Hepatocyte (in vitro differentiated cells): ENCODE data around the gene PCDH10. TPM values are rescaled to one million over a fixed set of nuclear protein-coding genes. Genes with fewer than 3 reads are reported as not detected.

Experiments used
- DNase-seq: peaks from one replicate; pipeline ENCODE4 v3.0.0-alpha.2; 2016; ENCODE audit warnings: low spot score
- H2AFZ ChIP-seq: fragments of 200-600 bp; sonication (generic); 2 replicates; pipeline ENCODE4 v1.6.0; 2016; ENCODE audit warnings: antibody characterized with exemption, mild to moderate bottlenecking
- H3K27ac ChIP-seq: fragments of 200-600 bp; sonication (generic); 2 replicates; pipeline ENCODE4 v1.5.1; 2016; ENCODE audit warnings: mild to moderate bottlenecking
- H3K27me3 ChIP-seq: fragments of 200-600 bp; sonication (generic); 2 replicates; pipeline ENCODE4 v1.6.1; 2016
- H3K36me3 ChIP-seq: fragments of 200-600 bp; sonication (generic); replicated peaks from 2 replicates; pipeline ENCODE4 v1.5.1; 2016; ENCODE audit warnings: low read depth; ENCODE audit not compliant: insufficient read depth
- H3K4me1 ChIP-seq: fragments of 200-600 bp; sonication (generic); 2 replicates; pipeline ENCODE4 v1.5.1; 2016; ENCODE audit warnings: mild to moderate bottlenecking, moderate library complexity; ENCODE audit not compliant: insufficient read depth
- H3K4me2 ChIP-seq: fragments of 200-600 bp; sonication (generic); 2 replicates; pipeline ENCODE4 v1.6.0; 2016
- H3K4me3 ChIP-seq: fragments of 200-600 bp; sonication (generic); 2 replicates; pipeline ENCODE4 v1.5.1; 2016; ENCODE audit warnings: mild to moderate bottlenecking
- H3K79me2 ChIP-seq: fragments of 200-600 bp; sonication (generic); 2 replicates; pipeline ENCODE4 v1.6.0; 2017; ENCODE audit warnings: mild to moderate bottlenecking
- H3K9me2 ChIP-seq: fragments of 200-600 bp; sonication (generic); replicated peaks from 2 replicates; pipeline ENCODE4 v1.6.0; 2017; ENCODE audit warnings: mild to moderate bottlenecking; ENCODE audit not compliant: insufficient read depth
- H3K9me3 ChIP-seq: fragments of 200-600 bp; sonication (generic); 2 replicates; pipeline ENCODE4 v1.5.1; 2016; ENCODE audit warnings: low read depth, mild to moderate bottlenecking
- H4K20me1 ChIP-seq: fragments of 200-600 bp; sonication (generic); 2 replicates; pipeline ENCODE4 v1.6.0; 2016; ENCODE audit warnings: mild to moderate bottlenecking; ENCODE audit not compliant: insufficient read depth, poor library complexity, severe bottlenecking
- EZH2 ChIP-seq: fragments of 200-600 bp; sonication (generic); IDR thresholded peaks from 2 replicates; pipeline ENCODE4 v1.6.1; 2016; ENCODE audit warnings: antibody characterized with exemption, mild to moderate bottlenecking, borderline replicate concordance
- EZH2phosphoT487 ChIP-seq: fragments of 200-600 bp; sonication (generic); IDR thresholded peaks from one replicate; pipeline ENCODE4 v1.6.1; 2018; ENCODE audit warnings: antibody characterized with exemption, mild to moderate bottlenecking, low read depth, moderate library complexity; ENCODE audit not compliant: unreplicated experiment, severe bottlenecking
- WGBS: methylation state at CpG from one replicate; pipeline ENCODE4 v1.1.6; 2016; ENCODE audit warnings: low lambda C conversion rate; ENCODE audit errors: missing lambda C conversion rate; 5-methylcytosine and 5-hydroxymethylcytosine counted together
- polyA plus RNA-seq: library from polyadenylated mRNA; unstranded; fragments of >200 nt; fragmentation: Nextera tagmentation; extraction: Ambion mirVana; gene quantifications from 2 replicates; pipeline ENCODE4 v1.2.1, GENCODE V29; 2016
- total RNA-seq: library from RNA; depleted of rRNA; stranded (reverse); fragments of >200 nt; gene quantifications from 2 replicates; pipeline ENCODE4 v1.2.3, GENCODE V29; 2014
- TF ChIP-seq, protein P1 (sequence below): fragments of 200-600 bp; sonication (generic); IDR thresholded peaks from 2 replicates; pipeline ENCODE4 v1.5.1; 2016; ENCODE audit warnings: antibody characterized with exemption, mild to moderate bottlenecking; ENCODE audit not compliant: poor library complexity

PCDH10 gene
- total and polyA plus RNA-seq, 2 experiments from 2014 or later: 16.7 to 24.1 TPM

DNA sequence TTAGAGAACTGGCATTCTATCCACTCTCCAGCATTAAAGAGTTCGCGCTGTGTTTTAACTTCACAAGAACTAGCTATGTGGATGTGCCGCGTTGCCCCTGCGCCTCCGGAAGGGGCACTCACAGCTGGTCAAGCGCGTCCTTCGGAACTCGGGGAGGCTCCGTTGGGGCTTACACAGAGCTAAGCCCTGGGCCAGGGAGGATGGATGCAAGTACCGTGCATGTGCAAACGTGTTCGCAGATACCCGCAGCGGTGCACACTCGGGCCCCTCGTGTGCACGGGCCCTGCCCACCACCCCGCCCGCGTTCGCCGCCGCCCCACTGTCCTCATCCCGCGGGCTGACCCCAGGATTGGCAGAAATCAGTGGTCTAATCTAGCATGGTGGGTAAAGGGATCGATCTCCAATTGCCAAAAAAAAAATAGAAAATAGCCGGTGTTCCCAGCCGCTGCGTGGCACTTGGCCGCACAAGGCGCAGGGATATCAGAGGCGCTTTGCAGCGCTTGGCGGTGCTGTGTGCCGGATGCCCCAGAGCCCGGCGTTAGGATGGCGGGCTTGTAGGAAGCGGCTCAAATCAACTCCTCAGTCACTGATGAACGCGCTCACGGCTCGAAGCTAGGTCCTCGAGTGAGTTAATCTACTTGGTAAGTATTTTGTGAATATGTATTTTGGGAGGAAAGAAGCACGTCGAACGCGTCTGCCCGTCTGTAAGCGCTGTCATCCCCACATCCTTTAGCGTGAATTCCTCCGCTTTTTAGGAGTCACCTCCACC lies 989 bp upstream of the PCDH10 start:
- H3K4me1 ChIP-seq: no peaks in the 10 kb centered on the region

DNA sequence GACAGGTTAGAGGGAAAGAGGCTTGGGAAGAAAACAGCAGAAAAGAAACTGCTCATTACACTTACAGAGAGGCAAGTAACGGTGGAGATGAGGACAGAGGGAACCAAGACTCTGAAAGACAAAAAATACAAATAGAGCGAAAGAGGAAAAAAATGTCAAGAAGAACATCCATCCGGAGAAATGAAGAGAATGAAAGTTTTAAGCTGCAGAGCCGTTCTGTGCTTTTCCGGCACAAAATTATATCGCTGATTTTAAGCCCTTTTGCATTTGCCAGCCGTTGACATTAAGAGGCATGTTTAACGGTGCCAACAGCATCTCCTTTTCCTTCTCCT lies 236 bp downstream of the PCDH10 start:
- Histone ChIP-seq H3K4me1 (no peaks in the 10 kb centered on the region), H3K79me2 (peaks cover 27% of the 10 kb centered on the region), H3K36me3 (no peaks in the 10 kb centered on the region), H3K27ac (peak overlapping the region; percentile 1), H4K20me1 (no peaks in the 10 kb centered on the region), H3K4me2 (peak overlapping the region; percentile 87), H2AFZ (peak overlapping the region; percentile 24), H3K4me3 (peak overlapping the region; percentile 48), H3K9me3 (no peaks in the 10 kb centered on the region), H3K27me3 (peaks cover 74% of the 10 kb centered on the region), H3K9me2 (no peaks in the 10 kb centered on the region)
- TF ChIP-seq, protein P1, sequence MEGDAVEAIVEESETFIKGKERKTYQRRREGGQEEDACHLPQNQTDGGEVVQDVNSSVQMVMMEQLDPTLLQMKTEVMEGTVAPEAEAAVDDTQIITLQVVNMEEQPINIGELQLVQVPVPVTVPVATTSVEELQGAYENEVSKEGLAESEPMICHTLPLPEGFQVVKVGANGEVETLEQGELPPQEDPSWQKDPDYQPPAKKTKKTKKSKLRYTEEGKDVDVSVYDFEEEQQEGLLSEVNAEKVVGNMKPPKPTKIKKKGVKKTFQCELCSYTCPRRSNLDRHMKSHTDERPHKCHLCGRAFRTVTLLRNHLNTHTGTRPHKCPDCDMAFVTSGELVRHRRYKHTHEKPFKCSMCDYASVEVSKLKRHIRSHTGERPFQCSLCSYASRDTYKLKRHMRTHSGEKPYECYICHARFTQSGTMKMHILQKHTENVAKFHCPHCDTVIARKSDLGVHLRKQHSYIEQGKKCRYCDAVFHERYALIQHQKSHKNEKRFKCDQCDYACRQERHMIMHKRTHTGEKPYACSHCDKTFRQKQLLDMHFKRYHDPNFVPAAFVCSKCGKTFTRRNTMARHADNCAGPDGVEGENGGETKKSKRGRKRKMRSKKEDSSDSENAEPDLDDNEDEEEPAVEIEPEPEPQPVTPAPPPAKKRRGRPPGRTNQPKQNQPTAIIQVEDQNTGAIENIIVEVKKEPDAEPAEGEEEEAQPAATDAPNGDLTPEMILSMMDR: no peak
- TF ChIP-seq EZH2phosphoT487 (no peak), EZH2 (no peak)
- WGBS: 2% methylated on average over 8 of the region's 8 CpGs
- DNase-seq: no peak

More for the DNA sequence above, 989 bp upstream of the PCDH10 start:
- Histone ChIP-seq H3K9me2 (no peaks in the 10 kb centered on the region), H2AFZ (peak overlapping the region; percentile 95), H4K20me1 (no peaks in the 10 kb centered on the region), H3K27ac (no peak overlapping the region), H3K79me2 (peaks cover 20% of the 10 kb centered on the region), H3K9me3 (no peaks in the 10 kb centered on the region), H3K4me3 (peak overlapping the region; percentile 64), H3K4me2 (peak overlapping the region; percentile 87), H3K27me3 (peaks cover 65% of the 10 kb centered on the region), H3K36me3 (no peaks in the 10 kb centered on the region)
- TF ChIP-seq, protein P1: no peak
- TF ChIP-seq EZH2: no peak
- no peak for TF ChIP-seq EZH2phosphoT487
- WGBS: under 1% methylated on average over 46 of the region's 54 CpGs
- DNase-seq: peak; percentile 60

DNA sequence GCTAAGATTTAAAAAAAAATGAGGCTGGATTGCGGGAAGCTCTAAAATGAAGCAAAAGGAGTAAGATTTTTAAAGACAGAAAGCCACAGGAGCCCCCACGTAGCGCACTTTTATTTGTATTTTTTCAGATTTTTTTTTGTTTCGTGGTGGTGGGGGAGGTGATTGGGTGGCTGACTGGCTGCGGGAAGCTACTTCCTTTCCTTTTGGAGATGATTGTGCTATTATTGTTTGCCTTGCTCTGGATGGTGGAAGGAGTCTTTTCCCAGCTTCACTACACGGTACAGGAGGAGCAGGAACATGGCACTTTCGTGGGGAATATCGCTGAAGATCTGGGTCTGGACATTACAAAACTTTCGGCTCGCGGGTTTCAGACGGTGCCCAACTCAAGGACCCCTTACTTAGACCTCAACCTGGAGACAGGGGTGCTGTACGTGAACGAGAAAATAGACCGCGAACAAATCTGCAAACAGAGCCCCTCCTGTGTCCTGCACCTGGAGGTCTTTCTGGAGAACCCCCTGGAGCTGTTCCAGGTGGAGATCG lies 908 bp downstream of the PCDH10 start:
- H3K27ac ChIP-seq: peak overlapping the region; percentile 1

More for the DNA sequence above, 908 bp downstream of the PCDH10 start:
- WGBS: 1% methylated on average over 17 of the region's 17 CpGs
- H3K36me3 ChIP-seq: no peaks in the 10 kb centered on the region
- no peaks in the 10 kb centered on the region for H4K20me1 ChIP-seq
- no peaks in the 10 kb centered on the region for H3K9me3 ChIP-seq
- TF ChIP-seq, protein P1: no peak
- TF ChIP-seq EZH2: no peak
- no peak for TF ChIP-seq EZH2phosphoT487
- peak overlapping the region; percentile 48 for H3K4me3 ChIP-seq
- H3K4me2 ChIP-seq: peak overlapping the region; percentile 87
- no peak for DNase-seq
- peaks cover 31% of the 10 kb centered on the region for H3K79me2 ChIP-seq
- peaks cover 73% of the 10 kb centered on the region for H3K27me3 ChIP-seq
- H3K9me2 ChIP-seq: no peaks in the 10 kb centered on the region
- H3K4me1 ChIP-seq: no peaks in the 10 kb centered on the region
- peak overlapping the region; percentile 24 for H2AFZ ChIP-seq
